ENCODE results near the gene VCL.
"Not testable (repeated sequence)": the region's sequence is repeated elsewhere in the genome, so short reads cannot be mapped to it uniquely, and the experiment has no call there.

Gene VCL

DNA sequence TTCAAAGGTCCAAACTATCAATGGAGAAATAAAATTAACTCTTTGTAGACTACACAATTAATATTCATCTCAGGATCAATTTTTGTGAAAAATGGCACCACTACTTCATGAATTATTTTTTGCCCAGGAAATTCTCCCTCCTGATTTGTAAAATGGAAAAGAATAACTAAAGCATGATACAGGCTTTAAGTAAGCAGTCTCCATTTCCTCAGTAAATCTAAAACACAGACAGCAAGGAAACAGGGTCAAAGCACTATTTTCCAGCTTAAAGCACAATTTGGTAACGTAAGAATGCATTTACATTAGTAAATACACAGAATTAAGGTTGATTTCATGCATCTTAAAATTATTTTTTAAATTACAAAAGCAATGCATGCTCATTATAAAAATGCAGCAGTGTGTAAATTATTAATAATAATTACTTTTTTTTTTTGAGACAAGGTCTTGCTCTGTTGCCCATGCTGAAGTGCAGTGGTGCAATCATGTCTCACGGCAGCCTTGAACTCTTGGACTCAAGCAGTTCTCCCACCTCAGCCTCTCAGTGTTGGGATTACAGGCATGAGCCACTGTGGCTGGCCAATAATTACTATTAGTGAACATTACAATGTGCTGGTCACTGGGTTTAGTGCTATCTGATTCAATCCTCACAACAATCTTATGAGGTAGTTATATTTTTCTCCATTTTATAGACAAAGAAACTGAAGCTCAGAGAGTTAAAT is 26.1 kb upstream of the VCL start:
- no peak for DNase-seq (ENCODE audit: low read depth in 2 of 2)

DNA sequence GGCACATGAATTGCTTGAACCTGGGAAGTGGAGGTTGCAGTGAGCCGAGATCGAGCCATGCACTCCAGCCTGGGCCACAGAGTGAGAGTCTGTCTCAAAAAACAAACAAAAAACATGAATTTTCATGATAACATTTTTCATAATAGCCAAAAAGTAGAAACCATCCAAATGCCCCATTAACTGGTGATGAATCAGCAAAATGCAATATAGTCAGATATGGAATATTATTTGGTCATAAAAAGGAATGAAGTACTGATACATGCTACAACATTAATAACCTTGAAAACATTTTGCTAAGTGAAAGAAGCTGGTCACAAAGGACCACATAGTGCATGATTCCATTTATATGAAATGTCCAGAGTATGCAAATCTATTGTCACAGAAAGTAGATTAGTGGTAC is 24.5 kb upstream of the VCL start:
- no peak for DNase-seq (ENCODE audit: low read depth in 2 of 2)

DNA sequence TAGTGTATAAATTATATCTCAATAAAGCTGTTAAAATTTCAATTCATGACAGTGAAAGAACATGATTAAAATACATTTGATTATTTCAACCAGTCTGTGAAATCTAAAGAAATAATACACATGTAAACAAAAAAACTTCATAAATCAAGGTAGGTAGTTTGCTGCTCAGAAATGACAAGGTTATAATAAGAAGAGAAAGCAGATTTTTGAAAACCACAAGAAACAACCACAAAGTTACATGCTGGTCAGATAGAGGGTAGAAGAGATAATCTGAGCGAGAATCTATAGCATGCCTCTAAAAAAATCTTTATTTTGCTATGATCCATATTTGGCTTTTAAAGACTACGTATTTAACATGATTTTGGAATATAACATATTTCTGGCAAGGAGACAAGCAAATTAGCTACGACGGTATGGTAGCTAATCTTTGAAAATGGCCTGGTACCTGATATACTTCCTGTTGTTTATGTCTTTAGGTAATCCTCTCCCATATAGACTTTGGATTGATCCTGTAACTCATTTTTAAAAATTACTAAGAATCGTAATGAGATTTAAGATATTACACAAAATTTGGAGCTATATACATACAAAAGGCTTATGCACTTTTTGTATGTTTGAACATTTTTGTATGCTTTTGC is 23.5 kb upstream of the VCL start:
- DNase-seq (ENCODE audit: low read depth in 2 of 2) = no peak

DNA sequence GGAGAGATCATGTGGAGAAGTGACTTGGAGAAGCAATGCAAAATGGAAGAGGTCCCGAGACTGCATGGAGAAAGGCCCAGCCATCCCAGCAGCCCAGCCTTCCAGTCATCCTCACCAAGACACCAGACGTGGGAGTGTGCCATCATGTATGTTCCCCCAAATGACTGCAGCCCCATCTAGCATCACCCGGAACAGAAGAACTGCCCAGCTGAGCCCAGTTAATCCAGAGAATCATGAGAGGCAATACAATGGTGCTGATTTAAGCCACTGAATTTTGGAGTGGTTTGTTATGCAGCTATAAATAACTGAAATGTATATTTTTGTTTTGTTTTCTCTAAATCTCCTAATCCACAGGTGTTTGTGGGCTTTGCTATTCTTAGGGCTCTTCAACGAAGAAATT is 22.5 kb upstream of the VCL start:
- no peak for DNase-seq (ENCODE audit: low read depth in 2 of 2)

DNA sequence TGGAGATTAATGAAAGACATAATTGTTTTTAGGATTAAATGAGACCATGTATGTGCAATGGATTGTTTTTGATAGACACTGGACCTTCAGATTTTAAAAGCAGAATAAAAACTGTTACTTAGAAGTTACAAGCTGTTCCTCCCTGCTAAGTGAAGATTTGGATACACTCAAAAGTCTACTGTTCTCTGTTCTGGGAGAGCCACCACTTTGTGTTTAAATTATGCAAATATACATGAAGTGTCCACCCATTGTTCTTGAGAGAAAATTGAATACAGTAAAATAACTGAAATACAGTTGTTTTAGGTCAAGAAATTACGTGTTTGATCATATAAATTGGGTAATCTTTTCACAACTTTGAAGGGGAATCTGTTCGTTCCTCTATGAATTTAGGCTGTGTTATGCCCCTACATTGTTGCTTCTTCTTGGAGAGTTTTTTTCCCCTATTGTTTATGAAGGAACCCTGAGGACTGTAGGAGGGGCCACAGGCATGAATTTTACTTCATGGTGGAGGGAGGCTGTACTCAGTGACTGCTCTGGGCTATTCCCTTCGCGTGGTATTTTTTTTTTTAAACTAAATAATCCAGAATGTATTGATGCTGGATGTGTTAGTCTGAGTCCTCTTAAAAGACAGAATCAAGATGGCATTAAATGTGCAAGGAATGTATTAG is 18.6 kb upstream of the VCL start:
- no peak for DNase-seq (ENCODE audit: low read depth in 2 of 2)

DNA sequence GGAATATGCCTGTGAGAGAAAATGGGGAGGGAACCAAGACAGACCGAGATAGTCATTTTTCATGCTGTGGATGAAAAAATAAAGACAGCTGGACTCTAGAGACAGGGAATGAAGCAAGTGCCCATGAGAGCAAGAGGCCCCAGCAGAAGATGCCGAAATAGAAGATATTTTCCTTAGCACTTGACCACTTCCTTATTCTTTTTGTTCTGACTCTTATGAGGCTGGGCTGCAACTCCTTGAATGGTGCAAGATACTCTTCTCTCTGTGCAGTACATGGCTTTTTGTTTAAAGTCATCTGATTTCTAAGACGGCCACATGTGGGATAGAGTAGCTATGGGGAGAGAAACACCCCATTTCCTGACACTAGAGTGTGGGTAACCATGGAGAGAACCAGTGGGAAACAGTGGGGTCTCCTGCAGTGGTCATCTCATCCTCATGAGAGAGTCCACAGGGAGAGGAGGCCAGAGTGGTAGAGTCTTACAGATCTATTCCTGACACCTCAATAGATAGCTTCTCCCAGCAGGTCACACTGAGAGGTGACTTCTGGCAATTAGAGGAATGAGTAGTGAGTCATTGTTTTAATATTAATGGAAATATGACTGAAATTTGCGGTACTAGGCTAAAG is 18.0 kb upstream of the VCL start:
- no peak for DNase-seq (ENCODE audit: low read depth in 2 of 2)

DNA sequence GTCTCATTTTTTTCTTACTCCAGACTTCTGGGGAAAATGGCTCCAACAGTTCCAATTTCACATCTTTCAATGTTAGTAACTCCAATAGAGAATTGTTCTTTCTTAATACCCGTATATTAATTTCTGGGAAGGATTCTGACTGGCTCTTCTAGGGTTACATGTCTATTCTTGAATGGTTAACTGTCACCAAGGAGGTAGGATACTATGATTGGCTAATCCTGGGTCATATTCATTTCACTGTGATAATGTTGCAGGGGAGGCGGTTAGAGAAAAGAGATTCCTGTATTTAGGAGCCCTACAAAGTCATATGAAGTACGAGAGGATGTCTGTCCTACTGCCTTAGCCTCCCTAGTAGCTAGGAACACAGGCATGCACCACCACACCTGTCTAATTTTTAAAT is 16.1 kb upstream of the VCL start:
- no peak for DNase-seq (ENCODE audit: low read depth in 2 of 2)

DNA sequence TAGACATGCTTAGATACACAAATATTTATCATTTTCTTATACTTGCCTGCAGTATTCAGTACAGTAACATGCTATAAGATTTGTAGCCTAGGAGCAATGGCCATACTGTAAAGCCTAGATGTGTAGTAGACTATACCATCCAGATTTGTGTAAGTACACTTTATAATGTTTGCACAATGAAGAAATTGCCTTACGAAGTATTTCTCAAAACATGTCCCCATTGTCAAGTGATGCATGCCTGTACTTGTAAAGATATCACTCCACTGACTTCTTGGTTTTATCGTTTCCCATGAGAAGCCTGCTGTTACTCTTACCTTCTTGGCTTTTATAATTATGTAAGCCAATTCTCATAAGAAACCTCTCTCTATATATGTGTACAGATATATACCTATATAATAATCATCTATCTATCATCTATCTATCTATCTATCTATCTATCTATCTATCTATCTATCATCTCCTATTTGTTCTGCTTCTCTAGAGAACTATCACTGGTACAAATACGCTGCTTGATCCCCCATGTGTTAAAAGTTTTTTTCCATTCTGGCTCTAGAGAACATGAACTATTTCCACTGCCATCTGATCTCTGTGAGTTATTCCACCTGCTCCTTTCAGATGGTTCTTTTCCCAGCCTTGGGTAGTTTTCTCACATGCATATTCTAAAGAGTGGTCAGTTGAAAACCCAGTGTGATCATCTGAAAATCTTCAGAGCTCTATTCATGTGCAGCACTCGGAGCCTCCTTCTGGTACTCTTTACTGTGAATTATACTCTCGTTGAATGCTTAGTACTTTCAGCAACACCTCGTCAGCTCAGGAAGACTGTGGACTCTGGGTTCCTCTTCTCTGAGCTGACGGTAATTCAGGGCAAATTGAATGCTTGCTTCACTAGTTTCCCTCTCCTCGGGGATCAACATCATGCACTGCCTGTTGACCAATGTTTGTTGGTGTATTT is 14.5 kb upstream of the VCL start:
- DNase-seq (ENCODE audit: low read depth in 2 of 2) = no peak

DNA sequence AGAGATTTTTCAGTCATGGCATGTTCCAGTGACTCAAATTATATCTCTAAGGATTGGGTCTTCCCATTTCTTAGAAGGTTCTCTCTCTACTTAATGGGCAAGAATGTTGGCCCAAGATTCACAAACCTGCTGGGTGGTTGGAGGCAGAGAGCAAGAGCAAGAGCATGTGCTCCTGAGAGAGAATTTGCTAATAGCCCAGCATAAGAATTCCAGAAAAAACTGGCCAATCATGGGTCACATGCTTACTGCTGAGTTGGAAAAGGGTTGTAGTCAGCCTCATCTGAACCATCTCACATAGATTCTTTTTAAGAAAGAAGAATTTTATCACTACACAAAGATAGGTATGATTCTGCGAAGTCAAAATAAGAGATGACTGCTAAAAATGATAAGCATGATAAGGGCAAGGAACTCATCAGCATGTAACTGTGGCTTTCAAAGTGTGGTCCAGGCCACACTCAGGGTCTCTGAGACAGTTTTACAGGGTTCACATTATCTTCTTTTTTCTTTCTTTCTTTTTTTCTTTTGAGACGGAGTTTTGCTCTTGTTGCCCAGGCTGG is 8.2 kb upstream of the VCL start:
- no peak for DNase-seq (ENCODE audit: low read depth in 2 of 2)

DNA sequence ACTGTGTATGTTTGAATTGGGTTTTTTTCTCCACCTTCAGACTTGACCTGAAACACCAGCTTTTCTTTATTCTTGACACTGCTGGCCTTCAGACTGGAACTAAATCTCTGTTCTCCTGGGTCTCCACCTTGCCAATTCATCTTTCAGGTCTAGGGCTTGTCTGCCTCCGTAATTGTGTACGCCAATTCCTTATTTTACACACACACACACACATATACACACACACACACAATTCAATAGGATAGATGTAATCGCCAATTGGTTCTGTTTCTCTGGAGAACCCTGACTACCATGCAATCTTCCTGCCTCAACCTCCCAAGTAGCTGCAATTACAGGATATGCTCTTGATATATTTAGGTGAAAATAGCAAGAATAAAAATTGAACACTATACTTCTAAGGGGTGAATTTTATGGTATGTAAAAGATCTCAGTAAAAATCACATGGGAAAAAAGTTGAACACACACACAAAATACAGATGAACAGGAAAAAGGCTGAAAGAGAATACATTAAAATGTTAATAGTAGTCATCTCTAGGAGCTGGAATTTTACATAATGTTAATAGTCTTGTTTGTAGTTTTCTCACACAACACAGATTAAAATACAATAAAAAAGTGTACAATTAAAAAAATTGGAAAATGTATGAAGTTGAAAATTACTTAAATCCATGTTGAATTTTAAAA is 6.6 kb upstream of the VCL start:
- no peak for DNase-seq (ENCODE audit: low read depth in 2 of 2)

DNA sequence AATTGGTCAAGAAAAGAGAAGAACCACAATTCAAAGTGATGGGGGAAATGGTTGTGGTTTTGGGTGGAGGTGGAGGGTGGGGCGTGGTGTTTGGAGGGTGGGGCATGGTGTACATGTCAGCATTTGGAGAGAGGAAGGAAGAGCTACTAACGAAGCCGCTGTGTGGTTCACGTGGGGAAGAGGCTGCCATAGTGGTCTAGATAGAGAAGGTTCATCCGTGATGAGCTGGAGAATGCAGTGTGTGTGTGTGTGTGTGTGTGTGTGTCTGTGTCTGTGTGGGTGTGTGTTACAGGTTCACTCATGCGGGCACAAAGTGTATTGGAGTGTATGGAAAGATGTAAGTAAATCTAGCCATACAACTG is 6.1 kb upstream of the VCL start:
- peak; percentile 45 to 56 for DNase-seq (ENCODE audit: low read depth in 2 of 2)

DNA sequence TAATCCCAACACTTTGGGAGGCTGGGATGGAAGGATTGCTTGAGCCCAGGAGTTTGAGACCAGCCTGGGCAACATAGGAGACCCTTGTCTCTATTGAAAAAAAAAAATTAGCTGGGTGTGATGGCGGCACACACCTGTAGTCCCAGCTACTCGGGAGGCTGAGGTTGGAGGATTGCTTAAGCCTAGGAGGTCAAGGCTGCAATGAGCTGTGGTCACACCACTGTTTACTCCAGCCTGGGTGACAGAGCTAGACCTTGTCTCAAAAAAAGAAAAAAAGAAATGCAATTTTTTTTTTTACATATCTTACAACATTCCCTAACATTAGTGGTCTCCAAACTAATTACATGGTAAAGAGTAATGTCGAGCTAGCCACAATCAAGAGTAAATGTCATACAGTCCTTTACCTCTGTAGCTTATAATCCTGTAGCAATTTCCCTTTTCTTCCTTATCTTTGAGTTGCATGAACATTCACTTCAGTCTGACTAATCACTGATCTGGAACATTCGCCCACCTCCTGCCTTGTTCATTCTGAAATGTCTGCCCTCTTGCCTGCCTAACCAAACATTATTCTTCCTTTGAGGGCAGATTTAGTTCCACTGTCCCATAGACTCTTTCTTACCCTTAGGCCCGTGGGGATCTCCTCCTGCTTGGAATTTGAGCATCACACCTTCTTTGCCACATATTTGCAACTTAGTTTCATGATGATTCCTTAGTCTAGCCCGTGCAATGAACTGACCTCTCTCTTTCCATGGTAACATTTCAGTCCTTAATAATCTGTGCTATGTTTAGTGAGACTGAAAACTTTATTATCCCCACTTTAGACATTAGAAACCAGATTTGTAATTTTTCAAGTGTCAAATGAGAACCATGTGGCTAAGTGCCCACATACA is 4.8 kb upstream of the VCL start:
- DNase-seq (ENCODE audit: low read depth in 2 of 2) = no peak

DNA sequence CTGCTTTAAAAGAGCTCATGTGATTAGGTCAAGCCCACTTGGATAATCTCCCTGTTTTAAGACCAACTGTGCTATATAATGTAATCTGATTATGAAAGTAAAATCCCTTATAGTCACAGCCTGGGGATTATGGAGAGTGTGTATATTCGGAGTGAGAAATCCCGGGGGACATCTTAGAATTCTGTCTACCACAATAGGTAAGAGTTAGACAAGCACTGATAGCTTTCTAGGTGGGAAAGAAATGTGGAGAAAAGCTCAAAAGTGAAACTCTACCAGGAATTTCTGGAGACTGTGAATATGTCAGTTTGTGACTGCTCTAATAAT is 2.9 kb upstream of the VCL start:
- no peak for DNase-seq (ENCODE audit: low read depth in 2 of 2)

DNA sequence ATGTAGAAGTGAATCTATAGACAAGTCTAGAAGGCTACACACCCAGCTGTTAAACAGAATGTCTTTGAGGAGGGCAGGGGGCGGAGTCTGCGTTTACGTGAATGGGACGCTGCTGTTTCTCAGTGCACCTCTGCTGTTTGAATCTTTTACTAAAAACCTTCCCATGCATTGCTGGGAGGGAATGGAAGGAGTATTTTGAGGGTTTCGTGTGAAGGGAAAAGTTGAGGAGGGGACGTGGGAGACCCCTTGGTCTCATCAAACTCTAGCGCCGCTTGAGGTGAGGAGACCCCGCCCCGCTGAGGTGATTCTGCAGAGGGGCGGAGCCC is 492 bp upstream of the VCL start:
- no peak for DNase-seq (ENCODE audit: low read depth in 2 of 2)

DNA sequence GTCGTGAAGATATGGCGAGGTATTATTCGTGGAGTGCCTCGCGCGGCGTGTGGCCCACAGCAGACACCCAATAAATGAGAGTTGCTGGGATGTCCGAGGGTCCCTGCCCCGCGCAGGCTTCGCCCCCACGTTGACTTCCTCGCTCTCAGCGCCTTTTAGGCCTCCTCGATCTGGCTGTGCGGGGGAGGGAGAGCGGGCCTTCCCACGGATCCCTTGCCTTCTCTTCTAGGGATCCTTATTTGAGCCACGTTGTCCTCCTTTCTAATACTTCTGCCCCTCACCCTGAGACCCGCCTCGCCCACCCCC is 660 bp downstream of the VCL start:
- peak in 1 of 2 donors; percentile 14 for DNase-seq (ENCODE audit: low read depth in 2 of 2)

DNA sequence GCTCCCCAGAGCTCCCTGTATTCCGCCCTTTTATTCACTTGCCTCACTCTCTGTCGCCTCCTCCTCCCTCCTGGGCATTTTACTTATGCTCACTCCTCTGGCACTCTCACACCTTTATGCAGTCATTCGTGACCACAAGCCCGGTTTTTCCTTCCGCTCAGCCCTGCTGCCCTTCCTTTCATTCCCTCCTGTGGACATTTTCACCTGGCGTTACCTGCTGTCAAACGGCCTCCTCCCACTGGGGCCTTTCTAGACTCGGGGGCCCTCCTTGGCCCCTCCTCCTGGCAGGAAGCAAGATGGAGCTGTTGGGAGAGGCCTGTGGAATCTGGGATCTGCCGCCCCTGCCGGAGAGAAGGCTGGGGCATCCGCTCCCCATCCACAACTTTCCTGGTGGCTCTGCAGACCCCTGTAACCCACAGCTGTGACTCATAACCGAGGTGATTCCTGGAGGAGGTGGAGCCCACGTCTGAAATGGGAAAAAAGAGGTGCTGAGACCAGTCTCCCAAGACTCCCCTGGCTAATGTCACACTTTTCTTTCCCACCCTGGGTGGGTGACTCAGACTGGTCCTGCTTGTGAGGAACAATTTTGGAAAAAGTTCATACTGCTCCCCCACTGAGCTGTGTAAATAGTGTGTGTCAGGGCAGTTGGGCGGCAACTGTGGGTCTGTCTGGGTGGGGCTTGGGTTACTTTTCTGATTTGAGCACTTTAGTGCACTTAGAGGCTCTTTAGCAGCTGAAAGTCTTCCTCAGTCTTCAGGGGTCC is 1.2 kb downstream of the VCL start:
- DNase-seq (ENCODE audit: low read depth in 2 of 2) = no peak

DNA sequence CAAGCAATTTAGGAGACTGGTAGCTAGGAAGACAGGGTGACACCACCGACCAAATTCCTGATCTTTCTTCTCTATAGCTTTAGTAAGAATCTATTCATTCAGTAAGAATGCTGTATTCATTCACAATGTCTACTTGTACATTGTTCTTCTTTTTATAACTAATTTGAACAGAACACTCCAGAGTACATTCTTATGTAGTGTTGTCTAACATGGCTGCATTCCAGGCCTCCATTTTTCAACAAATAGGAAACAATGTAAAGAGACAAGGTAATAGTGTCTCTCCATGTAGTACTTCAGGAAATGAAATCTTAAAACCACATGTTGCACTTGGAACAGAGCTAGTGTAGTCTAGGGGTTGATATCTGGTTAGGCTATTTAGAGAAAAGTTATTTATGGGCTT is 1.8 kb downstream of the VCL start:
- no peak for DNase-seq (ENCODE audit: low read depth in 2 of 2)

DNA sequence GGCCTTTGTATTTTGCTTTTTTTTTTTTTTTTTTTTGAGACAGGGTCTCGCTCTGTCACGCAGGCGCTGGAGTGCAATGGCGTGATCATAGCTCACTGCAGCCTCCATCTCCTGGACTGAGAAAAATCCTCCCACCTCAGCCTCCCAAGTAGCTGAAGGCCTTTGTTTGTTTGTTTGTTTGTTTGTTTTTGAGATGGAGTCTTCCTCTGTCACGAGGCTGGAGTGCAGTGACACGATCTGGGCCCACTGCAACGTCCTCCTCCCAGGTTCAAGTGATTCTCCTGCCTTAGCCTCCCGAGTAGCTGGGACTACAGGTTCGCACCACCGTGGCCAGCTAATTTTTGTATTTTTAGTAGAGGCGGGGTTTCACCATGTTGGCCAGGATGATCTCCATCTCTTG is 2.3 kb downstream of the VCL start:
- DNase-seq (ENCODE audit: low read depth in 2 of 2) = not testable (repeated sequence)

DNA sequence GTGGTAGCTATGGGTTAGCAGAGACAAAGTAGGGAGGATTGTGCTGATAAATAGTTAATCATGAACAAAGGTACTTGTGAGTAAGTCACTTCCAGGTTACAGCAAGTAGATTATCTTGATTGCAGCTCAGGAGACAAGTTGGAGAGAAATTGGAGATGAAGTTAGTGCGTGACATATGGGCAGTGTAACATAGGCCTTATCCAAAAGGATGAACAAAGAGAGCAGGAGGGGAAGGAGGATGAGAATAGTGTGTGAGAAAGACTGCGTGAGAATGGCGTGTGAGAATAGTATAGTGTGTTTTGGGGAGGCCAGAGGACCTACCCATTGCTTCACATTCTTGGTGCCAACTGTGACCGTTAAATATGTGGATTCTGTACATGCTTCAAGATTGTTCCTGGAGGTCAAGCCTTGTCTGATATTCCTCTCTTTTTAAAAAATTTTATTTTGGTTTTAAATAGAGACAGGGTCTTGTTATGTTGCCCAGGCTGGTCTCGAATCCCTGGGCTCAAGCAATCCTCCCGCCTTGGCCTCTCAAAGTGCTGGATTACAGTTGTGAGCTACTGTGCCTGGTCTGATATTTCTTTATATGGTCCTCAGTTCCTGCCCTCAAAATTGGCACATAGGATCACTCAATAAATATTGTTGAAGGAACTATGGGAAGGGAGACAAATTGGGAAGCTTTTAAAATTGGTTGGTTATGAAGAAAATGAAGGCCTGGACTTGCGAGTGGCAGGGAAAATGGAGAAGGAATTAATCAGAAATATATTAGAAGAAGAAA is 3.2 kb downstream of the VCL start:
- no peak for DNase-seq (ENCODE audit: low read depth in 2 of 2)

All from stimulated activated CD4-positive, alpha-beta T cell treated with anti-CD3 and anti-CD28 coated beads, Interleukin-1b, Interleukin-23, amount 100 ng/mL, for 4 hours (primary cell).